WTC11 (cell line): Measurements from ENCODE around the gene CEP72. TPM values are rescaled to one million over a fixed set of nuclear protein-coding genes. Genes with fewer than 3 reads are reported as not detected.

Experiments
- ATAC-seq: fragments of 200-7000 bp; cut with Tn5 transposase; 2 replicates; pipeline ENCODE4 v1.10.0; 2021; ENCODE audit warnings: mild to moderate bottlenecking, moderate library complexity
- CTCF ChIA-PET: fragments of 300-600 bp; sonication (Branson Sonifier 250); formaldehyde crosslinking; loops from one replicate; lab custom pipeline; 2021; ENCODE audit warnings: antibody characterized with exemption; lab: Charles Lee
- POLR2A ChIA-PET: fragments of 350-600 bp; sonication (Branson Sonifier 250); formaldehyde crosslinking; loops from one replicate; lab custom pipeline; 2021; ENCODE audit warnings: antibody characterized with exemption; lab: Charles Lee
- DNase-seq: peaks from one replicate; pipeline ENCODE4 v3.0.0; 2021; ENCODE audit warnings: low spot score
- H3K27ac Mint-ChIP-seq: 2 replicates; pipeline ENCODE4 v1.8.0; 2021; ENCODE audit warnings: mixed read lengths
- H3K27me3 Mint-ChIP-seq: 2 replicates; pipeline ENCODE4 v1.8.0; 2021; ENCODE audit warnings: low read depth, mild to moderate bottlenecking, moderate library complexity, mixed read lengths
- H3K36me3 Mint-ChIP-seq: 2 replicates; pipeline ENCODE4 v1.8.0; 2021; ENCODE audit warnings: mixed read lengths
- H3K4me1 Mint-ChIP-seq: 2 replicates; pipeline ENCODE4 v1.8.0; 2022; ENCODE audit warnings: mixed read lengths
- H3K4me3 Mint-ChIP-seq: 2 replicates; pipeline ENCODE4 v1.8.0; 2021; ENCODE audit warnings: mild to moderate bottlenecking, moderate library complexity, mixed read lengths
- H3K9me3 Mint-ChIP-seq: 2 replicates; pipeline ENCODE4 v1.8.0; 2021; ENCODE audit warnings: mixed read lengths
- FOXP1 ChIP-seq: sonication (generic); formaldehyde crosslinking; IDR thresholded peaks from 2 replicates; pipeline ENCODE4 v1.8.0; 2022; ENCODE audit warnings: missing genetic modification reagents, mild to moderate bottlenecking, moderate library complexity, borderline replicate concordance
- GABPB1 ChIP-seq: sonication (generic); formaldehyde crosslinking; IDR thresholded peaks from 2 replicates; pipeline ENCODE4 v1.8.1; 2023; ENCODE audit warnings: mild to moderate bottlenecking, missing genetic modification reagents
- GRHL2 ChIP-seq: fragments of 250-450 bp; sonication (Bioruptor Pico); IDR thresholded peaks from 2 replicates; pipeline ENCODE4 v1.8.0; 2022; ENCODE audit warnings: mild to moderate bottlenecking, moderate library complexity; ENCODE audit not compliant: insufficient replicate concordance, severe bottlenecking
- NR2C2 ChIP-seq: sonication (generic); formaldehyde crosslinking; IDR thresholded peaks from 2 replicates; pipeline ENCODE4 v1.8.0; 2022; ENCODE audit warnings: mild to moderate bottlenecking, missing genetic modification reagents
- PRRX2 ChIP-seq: fragments of 250-450 bp; sonication (Bioruptor Pico); IDR thresholded peaks from 2 replicates; pipeline ENCODE4 v1.8.0; 2021; ENCODE audit warnings: mild to moderate bottlenecking
- TEAD1 ChIP-seq: sonication (generic); formaldehyde crosslinking; IDR thresholded peaks from 2 replicates; pipeline ENCODE4 v1.8.0; 2022; ENCODE audit warnings: mild to moderate bottlenecking, missing genetic modification reagents
- TEAD4 ChIP-seq: sonication (generic); formaldehyde crosslinking; IDR thresholded peaks from 2 replicates; pipeline ENCODE4 v1.8.0; 2022; ENCODE audit warnings: mild to moderate bottlenecking, missing genetic modification reagents
- ZNF263 ChIP-seq: sonication (generic); formaldehyde crosslinking; IDR thresholded peaks from 2 replicates; pipeline ENCODE4 v1.8.1; 2022; ENCODE audit warnings: low read depth, mild to moderate bottlenecking, moderate library complexity, missing genetic modification reagents
- ZNF416 ChIP-seq: fragments of 250-450 bp; sonication (Bioruptor Pico); IDR thresholded peaks from 2 replicates; pipeline ENCODE4 v1.9.0; 2021; ENCODE audit warnings: mild to moderate bottlenecking, inconsistent platforms
- ZNF671 ChIP-seq: fragments of 250-450 bp; sonication (Bioruptor Pico); IDR thresholded peaks from 2 replicates; pipeline ENCODE4 v1.8.0; 2021; ENCODE audit warnings: mild to moderate bottlenecking
- total RNA-seq: library from RNA; stranded (reverse); gene quantifications from 3 replicates; pipeline ENCODE4 v1.2.3, GENCODE V29; 2021
- TF ChIP-seq, protein P1 (sequence below): sonication (generic); formaldehyde crosslinking; IDR thresholded peaks from 2 replicates; pipeline ENCODE4 v1.8.0; 2023; ENCODE audit warnings: missing genetic modification reagents, mild to moderate bottlenecking, borderline replicate concordance
- TF ChIP-seq, protein P2 (sequence below): fragments of 250-450 bp; sonication (Bioruptor Pico); IDR thresholded peaks from 2 replicates; pipeline ENCODE4 v1.9.0; 2021; ENCODE audit warnings: moderate library complexity, mild to moderate bottlenecking, inconsistent platforms, borderline replicate concordance
- TF ChIP-seq, protein P3 (sequence below): sonication (generic); formaldehyde crosslinking; IDR thresholded peaks from 2 replicates; pipeline ENCODE4 v1.8.1; 2023; ENCODE audit warnings: mild to moderate bottlenecking, moderate library complexity, missing genetic modification reagents
- TF ChIP-seq, protein P4 (sequence below): sonication (generic); formaldehyde crosslinking; conservative IDR thresholded peaks from 2 replicates; pipeline ENCODE4 v1.8.1; 2022; ENCODE audit warnings: mild to moderate bottlenecking, missing genetic modification reagents
- TF ChIP-seq, protein P5 (sequence below): sonication (generic); formaldehyde crosslinking; IDR thresholded peaks from 2 replicates; pipeline ENCODE4 v1.8.0; 2022; ENCODE audit warnings: mild to moderate bottlenecking, missing genetic modification reagents
- TF ChIP-seq, protein P6 (sequence below): fragments of 250-450 bp; sonication (Bioruptor Pico); IDR thresholded peaks from 2 replicates; pipeline ENCODE4 v1.9.0; 2021; ENCODE audit warnings: mild to moderate bottlenecking
- TF ChIP-seq, protein P7 (sequence below): sonication (generic); formaldehyde crosslinking; IDR thresholded peaks from 2 replicates; pipeline ENCODE4 v1.8.1; 2023; ENCODE audit warnings: mild to moderate bottlenecking, missing genetic modification reagents

The CEP72 gene
- total RNA-seq, 1 experiment from 2014 or later = 26.6 TPM

DNA sequence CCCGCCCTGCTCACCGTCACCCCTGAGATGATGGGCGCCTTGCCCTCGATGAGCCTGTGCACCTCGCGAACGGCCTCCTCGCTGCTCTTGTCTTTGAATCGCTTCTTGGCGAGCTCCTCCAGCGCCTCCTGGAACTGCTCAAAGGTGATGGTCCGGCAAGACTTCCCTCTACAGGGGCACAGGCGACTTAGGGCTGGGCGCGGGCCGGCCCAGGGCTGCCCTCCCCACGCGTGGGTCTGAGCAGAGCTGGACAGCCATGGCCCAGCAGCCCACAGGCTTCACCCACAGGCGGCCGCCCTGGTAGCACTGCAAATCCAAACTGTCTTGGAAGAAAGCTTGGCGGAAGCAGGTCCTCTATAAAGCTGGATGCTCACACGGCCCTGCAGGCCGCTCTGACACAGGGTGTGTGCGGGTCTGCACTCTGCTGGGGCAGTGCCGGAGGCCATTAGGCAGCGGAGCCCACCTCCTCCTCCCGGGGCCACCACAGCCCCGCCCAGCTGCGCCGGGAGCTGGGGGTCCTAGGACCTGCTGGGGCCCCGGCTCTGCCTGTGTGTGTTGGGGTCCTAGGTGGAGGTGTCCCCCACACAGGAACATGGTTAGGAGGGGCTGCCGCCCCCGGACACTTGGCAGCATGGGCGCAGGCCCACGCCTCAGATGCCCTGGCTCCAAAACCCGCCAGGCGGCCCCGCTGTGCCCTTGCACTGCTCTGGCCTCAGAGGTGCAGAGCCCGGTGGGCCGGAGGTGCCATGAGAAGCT, 54.0 kb downstream of the CEP72 start (continued):
- TF ChIP-seq, protein P1, sequence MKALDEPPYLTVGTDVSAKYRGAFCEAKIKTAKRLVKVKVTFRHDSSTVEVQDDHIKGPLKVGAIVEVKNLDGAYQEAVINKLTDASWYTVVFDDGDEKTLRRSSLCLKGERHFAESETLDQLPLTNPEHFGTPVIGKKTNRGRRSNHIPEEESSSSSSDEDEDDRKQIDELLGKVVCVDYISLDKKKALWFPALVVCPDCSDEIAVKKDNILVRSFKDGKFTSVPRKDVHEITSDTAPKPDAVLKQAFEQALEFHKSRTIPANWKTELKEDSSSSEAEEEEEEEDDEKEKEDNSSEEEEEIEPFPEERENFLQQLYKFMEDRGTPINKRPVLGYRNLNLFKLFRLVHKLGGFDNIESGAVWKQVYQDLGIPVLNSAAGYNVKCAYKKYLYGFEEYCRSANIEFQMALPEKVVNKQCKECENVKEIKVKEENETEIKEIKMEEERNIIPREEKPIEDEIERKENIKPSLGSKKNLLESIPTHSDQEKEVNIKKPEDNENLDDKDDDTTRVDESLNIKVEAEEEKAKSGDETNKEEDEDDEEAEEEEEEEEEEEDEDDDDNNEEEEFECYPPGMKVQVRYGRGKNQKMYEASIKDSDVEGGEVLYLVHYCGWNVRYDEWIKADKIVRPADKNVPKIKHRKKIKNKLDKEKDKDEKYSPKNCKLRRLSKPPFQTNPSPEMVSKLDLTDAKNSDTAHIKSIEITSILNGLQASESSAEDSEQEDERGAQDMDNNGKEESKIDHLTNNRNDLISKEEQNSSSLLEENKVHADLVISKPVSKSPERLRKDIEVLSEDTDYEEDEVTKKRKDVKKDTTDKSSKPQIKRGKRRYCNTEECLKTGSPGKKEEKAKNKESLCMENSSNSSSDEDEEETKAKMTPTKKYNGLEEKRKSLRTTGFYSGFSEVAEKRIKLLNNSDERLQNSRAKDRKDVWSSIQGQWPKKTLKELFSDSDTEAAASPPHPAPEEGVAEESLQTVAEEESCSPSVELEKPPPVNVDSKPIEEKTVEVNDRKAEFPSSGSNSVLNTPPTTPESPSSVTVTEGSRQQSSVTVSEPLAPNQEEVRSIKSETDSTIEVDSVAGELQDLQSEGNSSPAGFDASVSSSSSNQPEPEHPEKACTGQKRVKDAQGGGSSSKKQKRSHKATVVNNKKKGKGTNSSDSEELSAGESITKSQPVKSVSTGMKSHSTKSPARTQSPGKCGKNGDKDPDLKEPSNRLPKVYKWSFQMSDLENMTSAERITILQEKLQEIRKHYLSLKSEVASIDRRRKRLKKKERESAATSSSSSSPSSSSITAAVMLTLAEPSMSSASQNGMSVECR (CRISPR knock-in tag) = no peak
- TF ChIP-seq, protein P2, sequence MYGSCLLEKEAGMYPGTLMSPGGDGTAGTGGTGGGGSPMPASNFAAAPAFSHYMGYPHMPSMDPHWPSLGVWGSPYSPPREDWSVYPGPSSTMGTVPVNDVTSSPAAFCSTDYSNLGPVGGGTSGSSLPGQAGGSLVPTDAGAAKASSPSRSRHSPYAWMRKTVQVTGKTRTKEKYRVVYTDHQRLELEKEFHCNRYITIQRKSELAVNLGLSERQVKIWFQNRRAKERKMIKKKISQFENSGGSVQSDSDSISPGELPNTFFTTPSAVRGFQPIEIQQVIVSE = no peak

DNA sequence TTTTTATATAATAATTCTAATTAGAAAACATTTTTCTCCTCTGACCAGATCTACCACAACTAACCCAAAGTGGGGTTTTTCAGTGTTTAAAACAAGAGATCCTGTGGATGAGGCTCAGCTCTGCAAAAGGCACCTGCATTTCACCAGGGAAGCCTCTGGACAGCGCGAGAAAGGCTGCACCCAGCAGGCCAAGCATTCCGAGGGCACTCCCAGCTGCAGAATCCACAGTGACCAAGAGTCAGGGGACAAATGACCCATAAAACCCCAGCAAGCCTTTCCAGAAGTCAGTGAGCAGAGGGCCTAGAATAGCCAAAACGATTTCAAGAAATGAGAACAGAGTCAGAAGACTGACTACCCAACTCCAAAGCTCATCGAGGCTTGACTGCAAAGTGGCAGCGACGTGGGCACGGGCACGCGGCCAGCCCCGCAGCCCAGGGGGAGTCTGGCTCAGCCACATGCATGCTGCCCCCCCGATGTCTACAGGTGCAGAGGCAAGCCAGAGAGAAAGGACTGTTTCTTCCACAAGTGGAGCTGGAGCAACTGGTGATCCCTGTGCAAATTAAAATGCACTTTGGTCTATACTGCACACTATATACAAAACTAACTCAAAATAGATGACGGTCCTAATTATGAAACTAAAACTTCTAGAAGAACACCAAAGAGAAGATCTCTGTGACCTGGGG, 54.8 kb downstream of the CEP72 start:
- Mint-ChIP-seq H3K4me3 (no peak overlapping the region), H3K27me3 (no peaks in the 10 kb centered on the region), H3K4me1 (no peaks in the 10 kb centered on the region), H3K36me3 (peaks cover 8% of the 10 kb centered on the region), H3K27ac (no peak overlapping the region), H3K9me3 (no peaks in the 10 kb centered on the region)
- no peak for DNase-seq
- CTCF ChIA-PET = no interaction called here
- POLR2A ChIA-PET = no interaction called here
- ATAC-seq = no peak
- TF ChIP-seq, protein P3, sequence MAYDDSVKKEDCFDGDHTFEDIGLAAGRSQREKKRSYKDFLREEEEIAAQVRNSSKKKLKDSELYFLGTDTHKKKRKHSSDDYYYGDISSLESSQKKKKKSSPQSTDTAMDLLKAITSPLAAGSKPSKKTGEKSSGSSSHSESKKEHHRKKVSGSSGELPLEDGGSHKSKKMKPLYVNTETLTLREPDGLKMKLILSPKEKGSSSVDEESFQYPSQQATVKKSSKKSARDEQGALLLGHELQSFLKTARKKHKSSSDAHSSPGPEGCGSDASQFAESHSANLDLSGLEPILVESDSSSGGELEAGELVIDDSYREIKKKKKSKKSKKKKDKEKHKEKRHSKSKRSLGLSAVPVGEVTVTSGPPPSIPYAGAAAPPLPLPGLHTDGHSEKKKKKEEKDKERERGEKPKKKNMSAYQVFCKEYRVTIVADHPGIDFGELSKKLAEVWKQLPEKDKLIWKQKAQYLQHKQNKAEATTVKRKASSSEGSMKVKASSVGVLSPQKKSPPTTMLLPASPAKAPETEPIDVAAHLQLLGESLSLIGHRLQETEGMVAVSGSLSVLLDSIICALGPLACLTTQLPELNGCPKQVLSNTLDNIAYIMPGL = no peak
- TF ChIP-seq TEAD4 (CRISPR knock-in tag) = no peak
- TF ChIP-seq ZNF671 (CRISPR knock-in tag) = no peak
- TF ChIP-seq ZNF416 (CRISPR knock-in tag) = no peak
- no peak for TF ChIP-seq GRHL2 (CRISPR knock-in tag)
- TF ChIP-seq, protein P4, sequence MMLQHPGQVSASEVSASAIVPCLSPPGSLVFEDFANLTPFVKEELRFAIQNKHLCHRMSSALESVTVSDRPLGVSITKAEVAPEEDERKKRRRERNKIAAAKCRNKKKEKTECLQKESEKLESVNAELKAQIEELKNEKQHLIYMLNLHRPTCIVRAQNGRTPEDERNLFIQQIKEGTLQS = no peak
- TF ChIP-seq ZNF263 (CRISPR knock-in tag) = no peak

DNA sequence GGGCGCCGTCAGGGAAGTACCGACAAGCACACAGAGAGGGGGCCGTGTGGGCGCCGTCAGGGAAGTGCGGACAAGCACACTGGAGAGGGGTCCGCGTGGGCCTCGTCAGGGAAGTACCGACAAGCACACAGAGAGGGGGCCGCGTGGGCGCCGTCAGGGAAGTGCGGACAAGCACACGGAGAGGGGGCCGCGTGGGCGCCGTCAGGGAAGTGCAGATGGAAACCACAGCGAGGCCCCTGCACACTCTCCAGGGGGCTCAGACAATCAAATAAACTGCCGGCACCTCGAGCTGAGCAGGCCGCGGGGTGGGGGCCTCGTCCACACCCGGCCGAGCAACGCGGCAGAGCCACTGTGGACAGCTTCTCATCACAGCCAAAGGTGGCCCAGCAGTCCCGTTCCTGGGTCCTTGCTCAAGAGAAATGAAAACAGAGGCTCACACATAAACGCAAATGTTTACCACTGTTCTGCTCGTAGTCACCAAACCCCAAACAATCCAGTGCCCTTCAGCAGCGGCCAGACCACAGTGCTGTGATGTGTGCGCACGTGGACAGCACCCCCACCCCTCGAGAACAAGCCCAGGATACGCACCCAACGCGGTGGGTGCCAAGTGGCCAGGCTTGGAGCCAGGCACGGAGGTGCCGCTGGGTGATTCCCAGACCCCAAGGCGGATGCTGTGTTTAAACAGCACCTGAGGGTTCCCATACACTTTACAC, 56.3 kb downstream of the CEP72 start:
- ChIA-PET CTCF (interaction anchor here (0.7 to 2.3 kb wide), 5 partner anchors 11 to 196 kb away, joined by 3 to 7 read pairs (median 4); no protein-coding TSS in a partner anchor), POLR2A (interaction anchor here (0.6 kb wide), 1 partner anchor 223 kb away, joined by 6 read pairs; no protein-coding TSS in a partner anchor)
- no peak for DNase-seq
- no peak overlapping the region for H3K4me3 Mint-ChIP-seq
- no peak overlapping the region for H3K27ac Mint-ChIP-seq
- ATAC-seq = no peak
- H3K36me3 Mint-ChIP-seq = peaks cover 8% of the 10 kb centered on the region
- H3K27me3 Mint-ChIP-seq = peaks cover 4% of the 10 kb centered on the region; the same call in 1 of the 2 replicates
- 0 out of 2 replicates have a peak, but pooled peaks cover 5% of the 10 kb centered on the region for H3K4me1 Mint-ChIP-seq
- H3K9me3 Mint-ChIP-seq = no peaks in the 10 kb centered on the region
- TF ChIP-seq NR2C2 = no peak
- TF ChIP-seq, protein P5, sequence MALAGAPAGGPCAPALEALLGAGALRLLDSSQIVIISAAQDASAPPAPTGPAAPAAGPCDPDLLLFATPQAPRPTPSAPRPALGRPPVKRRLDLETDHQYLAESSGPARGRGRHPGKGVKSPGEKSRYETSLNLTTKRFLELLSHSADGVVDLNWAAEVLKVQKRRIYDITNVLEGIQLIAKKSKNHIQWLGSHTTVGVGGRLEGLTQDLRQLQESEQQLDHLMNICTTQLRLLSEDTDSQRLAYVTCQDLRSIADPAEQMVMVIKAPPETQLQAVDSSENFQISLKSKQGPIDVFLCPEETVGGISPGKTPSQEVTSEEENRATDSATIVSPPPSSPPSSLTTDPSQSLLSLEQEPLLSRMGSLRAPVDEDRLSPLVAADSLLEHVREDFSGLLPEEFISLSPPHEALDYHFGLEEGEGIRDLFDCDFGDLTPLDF (CRISPR knock-in tag) = no peak
- TF ChIP-seq GABPB1 (CRISPR knock-in tag) = no peak
- TF ChIP-seq, protein P6, sequence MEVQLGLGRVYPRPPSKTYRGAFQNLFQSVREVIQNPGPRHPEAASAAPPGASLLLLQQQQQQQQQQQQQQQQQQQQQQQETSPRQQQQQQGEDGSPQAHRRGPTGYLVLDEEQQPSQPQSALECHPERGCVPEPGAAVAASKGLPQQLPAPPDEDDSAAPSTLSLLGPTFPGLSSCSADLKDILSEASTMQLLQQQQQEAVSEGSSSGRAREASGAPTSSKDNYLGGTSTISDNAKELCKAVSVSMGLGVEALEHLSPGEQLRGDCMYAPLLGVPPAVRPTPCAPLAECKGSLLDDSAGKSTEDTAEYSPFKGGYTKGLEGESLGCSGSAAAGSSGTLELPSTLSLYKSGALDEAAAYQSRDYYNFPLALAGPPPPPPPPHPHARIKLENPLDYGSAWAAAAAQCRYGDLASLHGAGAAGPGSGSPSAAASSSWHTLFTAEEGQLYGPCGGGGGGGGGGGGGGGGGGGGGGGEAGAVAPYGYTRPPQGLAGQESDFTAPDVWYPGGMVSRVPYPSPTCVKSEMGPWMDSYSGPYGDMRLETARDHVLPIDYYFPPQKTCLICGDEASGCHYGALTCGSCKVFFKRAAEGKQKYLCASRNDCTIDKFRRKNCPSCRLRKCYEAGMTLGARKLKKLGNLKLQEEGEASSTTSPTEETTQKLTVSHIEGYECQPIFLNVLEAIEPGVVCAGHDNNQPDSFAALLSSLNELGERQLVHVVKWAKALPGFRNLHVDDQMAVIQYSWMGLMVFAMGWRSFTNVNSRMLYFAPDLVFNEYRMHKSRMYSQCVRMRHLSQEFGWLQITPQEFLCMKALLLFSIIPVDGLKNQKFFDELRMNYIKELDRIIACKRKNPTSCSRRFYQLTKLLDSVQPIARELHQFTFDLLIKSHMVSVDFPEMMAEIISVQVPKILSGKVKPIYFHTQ (CRISPR knock-in tag) = no peak
- TF ChIP-seq, protein P7, sequence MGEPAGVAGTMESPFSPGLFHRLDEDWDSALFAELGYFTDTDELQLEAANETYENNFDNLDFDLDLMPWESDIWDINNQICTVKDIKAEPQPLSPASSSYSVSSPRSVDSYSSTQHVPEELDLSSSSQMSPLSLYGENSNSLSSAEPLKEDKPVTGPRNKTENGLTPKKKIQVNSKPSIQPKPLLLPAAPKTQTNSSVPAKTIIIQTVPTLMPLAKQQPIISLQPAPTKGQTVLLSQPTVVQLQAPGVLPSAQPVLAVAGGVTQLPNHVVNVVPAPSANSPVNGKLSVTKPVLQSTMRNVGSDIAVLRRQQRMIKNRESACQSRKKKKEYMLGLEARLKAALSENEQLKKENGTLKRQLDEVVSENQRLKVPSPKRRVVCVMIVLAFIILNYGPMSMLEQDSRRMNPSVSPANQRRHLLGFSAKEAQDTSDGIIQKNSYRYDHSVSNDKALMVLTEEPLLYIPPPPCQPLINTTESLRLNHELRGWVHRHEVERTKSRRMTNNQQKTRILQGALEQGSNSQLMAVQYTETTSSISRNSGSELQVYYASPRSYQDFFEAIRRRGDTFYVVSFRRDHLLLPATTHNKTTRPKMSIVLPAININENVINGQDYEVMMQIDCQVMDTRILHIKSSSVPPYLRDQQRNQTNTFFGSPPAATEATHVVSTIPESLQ = no peak
- no peak for TF ChIP-seq ZNF671 (CRISPR knock-in tag)
- no peak for TF ChIP-seq PRRX2 (CRISPR knock-in tag)
- no peak for TF ChIP-seq FOXP1 (CRISPR knock-in tag)
- TF ChIP-seq TEAD1 (CRISPR knock-in tag) = no peak
